Sciatic nerve (tissue), 2 donors: Measurements from ENCODE around the gene PCDHB4. TPM values are rescaled to one million over a fixed set of nuclear protein-coding genes. Genes with fewer than 3 reads are reported as not detected.
"Not testable (repeated sequence)": the region's sequence is repeated elsewhere in the genome, so short reads cannot be mapped to it uniquely, and the experiment has no call there.

Experiments
- ATAC-seq: fragments of 200-7000 bp; cut with Tn5 transposase; one replicate; pipeline ENCODE4 v1.9.1; 2020; ENCODE audit warnings: mild to moderate bottlenecking, moderate library complexity
- DNase-seq: peaks from one replicate; pipeline ENCODE4 v3.0.0-alpha.2; 2020; ENCODE audit warnings: low spot score
- intact Hi-C: fragments of 100-400 bp; cut with DNase I; formaldehyde crosslinking; loops from one replicate; pipeline ENCODE4 v1.14.2; 2022
- total RNA-seq: library from RNA; stranded (reverse); fragmentation: NEBNext Ultra II Directional; extraction: Animal tissue kit (Norgen Biotek cat#: 25700); gene quantifications from one replicate; pipeline ENCODE4 v1.2.1, GENCODE V29; 2021
- donor health status: DM: no; HTN: no; CAD: no.
- donor health status: DM: no; HTN: no; CAD: no.

PCDHB4 gene
- total RNA-seq, 1 donor from 2014 or later = 12.2 TPM

DNA sequence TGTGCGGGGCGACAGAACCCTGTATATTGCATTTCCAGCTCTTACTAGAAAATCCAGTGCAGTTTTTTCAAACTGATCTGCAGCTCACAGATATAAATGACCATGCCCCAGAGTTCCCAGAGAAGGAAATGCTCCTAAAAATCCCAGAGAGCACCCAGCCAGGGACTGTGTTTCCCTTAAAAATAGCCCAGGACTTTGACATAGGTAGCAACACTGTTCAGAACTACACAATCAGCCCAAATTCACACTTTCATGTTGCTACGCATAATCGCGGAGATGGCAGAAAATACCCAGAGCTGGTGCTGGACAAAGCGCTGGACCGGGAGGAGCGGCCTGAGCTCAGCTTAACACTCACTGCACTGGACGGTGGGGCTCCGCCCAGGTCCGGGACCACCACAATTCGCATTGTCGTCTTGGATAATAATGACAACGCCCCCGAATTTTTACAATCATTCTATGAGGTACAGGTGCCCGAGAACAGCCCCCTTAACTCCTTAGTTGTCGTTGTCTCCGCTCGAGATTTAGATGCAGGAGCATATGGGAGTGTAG is 14.2 kb downstream of the PCDHB4 start:
- intact Hi-C loops = no loop called here
- ATAC-seq = no peak
- no peak for DNase-seq

DNA sequence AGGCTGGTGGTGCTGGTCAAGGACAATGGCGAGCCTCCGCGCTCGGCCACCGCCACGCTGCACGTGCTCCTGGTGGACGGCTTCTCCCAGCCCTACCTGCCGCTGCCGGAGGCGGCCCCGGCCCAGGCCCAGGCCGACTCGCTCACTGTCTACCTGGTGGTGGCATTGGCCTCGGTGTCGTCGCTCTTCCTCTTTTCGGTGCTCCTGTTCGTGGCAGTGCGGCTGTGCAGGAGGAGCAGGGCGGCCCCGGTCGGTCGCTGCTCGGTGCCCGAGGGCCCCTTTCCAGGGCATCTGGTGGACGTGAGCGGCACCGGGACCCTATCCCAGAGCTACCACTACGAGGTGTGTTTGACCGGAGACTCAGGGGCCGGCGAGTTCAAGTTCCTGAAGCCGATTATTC is 15.7 kb downstream of the PCDHB4 start:
- ATAC-seq, intact Hi-C loops, DNase-seq: not testable (repeated sequence)

DNA sequence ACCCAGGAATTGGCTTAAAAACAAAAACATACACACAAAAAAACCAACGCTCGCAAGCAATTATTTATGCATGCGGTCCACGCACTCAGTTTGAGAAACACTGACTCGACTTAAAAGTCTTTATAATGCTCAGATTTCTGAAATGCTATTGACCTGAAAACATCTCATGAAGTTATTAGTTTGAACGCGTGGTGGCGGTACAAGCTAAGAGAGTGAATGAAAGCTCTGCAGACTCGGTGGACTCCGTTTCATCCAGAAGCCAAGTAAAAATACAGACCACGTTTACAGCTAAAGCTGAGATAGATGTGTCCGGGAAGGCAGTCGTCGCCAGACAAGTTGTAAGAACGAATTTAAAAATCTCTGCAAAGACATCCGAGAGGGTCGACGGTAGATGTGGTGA is 28.2 kb downstream of the PCDHB4 start, which contains the start of gene PCDHB6:
PCDHB6 (plus strand) TSS at position 246 of the 400 bp plus-strand sequence. CDS start 201 bp downstream, outside the sequence.
- intact Hi-C loops = no loop called here
- DNase-seq (no peak), ATAC-seq (no peak)

DNA sequence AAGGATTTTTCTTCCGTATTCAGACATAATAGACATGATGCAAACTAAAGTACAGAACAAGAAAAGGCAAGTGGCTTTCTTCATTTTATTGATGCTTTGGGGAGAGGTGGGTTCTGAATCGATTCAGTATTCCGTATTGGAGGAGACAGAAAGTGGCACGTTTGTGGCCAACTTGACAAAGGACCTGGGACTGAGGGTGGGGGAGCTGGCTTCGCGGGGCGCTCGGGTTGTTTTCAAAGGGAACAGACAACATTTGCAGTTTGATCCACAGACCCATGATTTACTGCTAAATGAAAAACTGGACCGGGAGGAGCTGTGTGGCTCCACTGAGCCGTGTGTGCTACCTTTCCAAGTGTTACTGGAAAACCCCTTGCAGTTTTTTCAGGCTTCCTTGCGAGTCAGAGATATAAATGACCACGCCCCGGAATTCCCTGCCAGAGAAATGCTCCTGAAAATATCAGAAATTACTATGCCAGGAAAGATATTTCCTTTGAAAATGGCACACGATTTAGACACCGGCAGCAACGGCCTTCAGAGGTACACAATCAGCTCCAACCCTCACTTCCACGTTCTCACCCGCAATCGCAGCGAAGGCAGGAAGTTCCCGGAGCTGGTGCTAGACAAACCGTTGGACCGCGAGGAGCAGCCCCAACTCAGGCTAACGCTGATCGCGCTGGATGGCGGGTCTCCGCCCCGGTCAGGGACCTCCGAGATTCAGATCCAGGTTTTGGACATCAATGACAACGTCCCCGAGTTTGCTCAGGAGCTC is 28.8 kb downstream of the PCDHB4 start:
- DNase-seq (no peak), ATAC-seq (no peak)
- intact Hi-C loops = no loop called here

DNA sequence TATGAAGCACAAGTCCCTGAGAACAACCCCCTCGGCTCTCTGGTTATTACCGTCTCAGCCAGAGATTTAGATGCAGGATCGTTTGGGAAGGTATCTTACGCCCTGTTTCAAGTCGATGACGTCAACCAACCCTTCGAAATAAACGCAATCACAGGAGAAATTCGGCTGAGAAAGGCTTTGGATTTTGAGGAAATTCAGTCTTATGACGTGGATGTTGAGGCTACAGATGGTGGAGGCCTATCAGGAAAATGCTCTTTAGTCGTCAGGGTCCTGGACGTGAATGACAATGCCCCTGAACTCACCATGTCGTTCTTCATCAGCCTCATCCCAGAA is 29.3 kb downstream of the PCDHB4 start:
- ATAC-seq = no peak
- intact Hi-C loops = no loop called here
- DNase-seq = no peak

DNA sequence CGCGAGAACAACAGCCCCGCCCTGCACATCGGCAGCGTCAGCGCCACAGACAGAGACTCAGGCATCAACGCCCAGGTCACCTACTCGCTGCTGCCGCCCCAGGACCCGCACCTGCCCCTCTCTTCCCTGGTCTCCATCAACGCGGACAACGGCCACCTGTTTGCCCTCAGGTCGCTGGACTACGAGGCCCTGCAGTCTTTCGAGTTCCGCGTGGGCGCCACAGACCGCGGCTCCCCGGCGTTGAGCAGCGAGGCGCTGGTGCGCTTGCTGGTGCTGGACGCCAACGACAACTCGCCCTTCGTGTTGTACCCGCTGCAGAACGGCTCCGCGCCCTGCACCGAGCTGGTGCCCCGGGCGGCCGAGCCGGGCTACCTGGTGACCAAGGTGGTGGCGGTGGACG is 30.0 kb downstream of the PCDHB4 start:
- DNase-seq, ATAC-seq, intact Hi-C loops: not testable (repeated sequence)

DNA sequence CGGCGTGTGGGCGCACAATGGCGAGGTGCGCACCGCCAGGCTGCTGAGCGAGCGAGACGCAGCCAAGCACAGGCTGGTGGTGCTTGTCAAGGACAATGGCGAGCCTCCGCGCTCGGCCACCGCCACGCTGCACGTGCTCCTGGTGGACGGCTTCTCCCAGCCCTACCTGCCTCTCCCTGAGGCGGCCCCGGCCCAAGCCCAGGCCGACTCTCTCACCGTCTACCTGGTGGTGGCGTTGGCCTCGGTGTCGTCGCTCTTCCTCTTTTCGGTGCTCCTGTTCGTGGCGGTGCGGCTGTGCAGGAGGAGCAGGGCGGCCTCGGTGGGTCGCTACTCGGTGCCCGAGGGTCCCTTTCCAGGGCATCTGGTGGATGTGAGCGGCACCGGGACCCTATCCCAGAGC is 30.5 kb downstream of the PCDHB4 start:
- ATAC-seq, intact Hi-C loops, DNase-seq: not testable (repeated sequence)

DNA sequence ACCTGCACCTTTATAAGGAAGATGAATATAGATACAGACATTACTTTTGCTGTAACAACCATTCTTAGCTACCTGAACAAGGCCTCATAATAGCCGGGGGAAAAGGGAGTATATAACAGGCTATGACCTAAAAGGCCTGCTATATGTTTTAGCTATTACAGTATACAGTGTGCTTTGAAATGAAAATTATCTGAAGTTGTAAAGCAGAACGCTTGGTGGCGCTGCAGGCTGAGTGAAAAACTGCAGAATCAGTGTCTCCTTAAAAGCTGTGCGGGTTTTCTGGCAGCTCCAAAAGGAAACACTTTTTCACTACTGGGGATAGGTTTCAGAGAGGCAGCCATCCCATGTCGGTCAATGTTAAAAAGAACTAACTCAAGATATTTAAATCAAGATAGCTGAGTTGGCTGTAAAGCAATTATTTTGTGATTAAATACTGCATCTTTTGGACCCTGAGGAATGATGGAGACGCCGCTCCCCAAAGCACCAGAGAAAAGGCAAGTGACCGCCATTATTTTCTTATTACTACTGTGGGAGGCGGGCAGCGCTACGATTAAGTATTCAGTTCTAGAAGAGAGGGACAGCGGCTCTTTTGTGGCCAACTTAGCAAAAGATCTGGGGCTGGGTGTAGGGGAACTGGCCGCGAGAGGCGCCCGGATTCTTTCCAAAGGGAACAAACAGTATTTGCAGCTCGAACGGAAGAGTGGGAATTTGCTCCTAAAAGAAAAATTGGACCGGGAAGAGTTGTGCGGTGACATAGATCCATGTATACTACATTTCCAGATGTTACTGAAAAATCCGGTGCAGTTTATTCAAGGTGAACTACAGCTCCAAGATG is 34.1 kb downstream of the PCDHB4 start:
- ATAC-seq = no peak
- intact Hi-C loops = no loop called here
- DNase-seq = no peak

DNA sequence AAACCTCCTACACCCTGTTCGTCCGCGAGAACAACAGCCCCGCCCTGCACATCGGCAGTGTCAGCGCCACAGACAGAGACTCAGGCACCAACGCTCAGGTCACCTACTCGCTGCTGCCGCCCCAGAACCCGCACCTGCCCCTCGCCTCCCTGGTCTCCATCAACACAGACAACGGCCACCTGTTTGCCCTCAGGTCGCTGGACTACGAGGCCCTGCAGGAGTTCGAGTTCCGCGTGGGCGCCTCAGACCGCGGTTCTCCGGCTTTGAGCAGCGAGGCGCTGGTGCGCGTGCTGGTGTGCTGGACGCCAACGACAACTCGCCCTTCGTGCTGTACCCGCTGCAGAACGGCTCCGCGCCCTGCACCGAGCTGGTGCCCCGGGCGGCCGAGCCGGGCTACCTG is 35.7 kb downstream of the PCDHB4 start:
- not testable (repeated sequence) for DNase-seq

DNA sequence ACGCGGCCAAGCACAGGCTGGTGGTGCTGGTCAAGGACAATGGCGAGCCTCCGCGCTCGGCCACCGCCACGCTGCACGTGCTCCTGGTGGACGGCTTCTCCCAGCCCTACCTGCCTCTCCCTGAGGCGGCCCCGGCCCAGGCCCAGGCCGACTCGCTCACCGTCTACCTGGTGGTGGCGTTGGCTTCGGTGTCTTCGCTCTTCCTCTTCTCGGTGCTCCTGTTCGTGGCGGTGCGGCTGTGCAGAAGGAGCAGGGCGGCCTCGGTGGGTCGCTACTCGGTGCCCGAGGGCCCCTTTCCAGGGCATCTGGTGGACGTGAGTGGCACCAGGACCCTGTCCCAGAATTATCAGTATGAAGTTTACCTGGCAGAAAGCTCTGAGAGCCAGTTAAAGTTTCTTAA is 36.3 kb downstream of the PCDHB4 start:
- DNase-seq, ATAC-seq, intact Hi-C loops: not testable (repeated sequence)

More for the DNA sequence above, 35.7 kb downstream of the PCDHB4 start:
- ATAC-seq, intact Hi-C loops: not testable (repeated sequence)

DNA sequence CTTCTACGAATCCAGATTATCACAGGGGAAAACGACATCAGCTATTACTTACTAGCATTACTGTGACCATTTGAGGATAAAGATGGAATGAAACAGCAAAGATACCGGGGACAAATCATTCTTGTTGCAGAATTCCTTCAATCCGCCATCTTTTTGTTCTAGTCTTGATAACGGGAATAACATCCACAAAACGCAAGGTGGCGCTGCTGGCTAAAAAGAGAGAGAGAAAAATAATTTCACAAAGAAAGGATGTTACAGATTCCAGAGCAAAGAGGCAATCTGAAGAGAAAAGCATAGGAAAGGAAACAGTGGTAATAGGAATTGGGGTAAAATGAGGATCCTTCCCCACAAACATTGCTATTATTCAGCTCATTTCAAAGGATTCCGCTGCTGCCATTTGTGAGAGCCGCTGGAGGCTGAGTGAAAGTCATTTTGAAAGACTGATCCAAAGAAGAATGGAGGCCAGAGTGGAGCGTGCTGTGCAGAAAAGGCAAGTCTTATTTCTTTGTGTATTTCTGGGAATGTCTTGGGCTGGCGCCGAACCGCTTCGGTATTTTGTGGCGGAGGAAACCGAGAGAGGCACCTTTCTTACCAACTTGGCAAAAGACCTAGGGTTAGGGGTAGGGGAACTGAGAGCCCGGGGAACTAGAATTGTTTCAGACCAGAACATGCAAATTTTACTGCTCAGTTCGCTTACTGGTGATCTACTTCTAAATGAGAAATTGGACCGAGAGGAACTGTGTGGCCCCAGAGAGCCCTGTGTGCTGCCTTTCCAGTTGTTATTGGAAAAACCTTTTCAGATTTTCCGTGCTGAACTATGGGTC is 51.0 kb downstream of the PCDHB4 start, which contains the start of gene PCDHB7:
PCDHB7 (plus strand) TSS at position 264 of the 824 bp plus-strand sequence; CDS start at position 456, 192 bp downstream.
- intact Hi-C loops = no loop called here
- DNase-seq (no peak), ATAC-seq (no peak)

DNA sequence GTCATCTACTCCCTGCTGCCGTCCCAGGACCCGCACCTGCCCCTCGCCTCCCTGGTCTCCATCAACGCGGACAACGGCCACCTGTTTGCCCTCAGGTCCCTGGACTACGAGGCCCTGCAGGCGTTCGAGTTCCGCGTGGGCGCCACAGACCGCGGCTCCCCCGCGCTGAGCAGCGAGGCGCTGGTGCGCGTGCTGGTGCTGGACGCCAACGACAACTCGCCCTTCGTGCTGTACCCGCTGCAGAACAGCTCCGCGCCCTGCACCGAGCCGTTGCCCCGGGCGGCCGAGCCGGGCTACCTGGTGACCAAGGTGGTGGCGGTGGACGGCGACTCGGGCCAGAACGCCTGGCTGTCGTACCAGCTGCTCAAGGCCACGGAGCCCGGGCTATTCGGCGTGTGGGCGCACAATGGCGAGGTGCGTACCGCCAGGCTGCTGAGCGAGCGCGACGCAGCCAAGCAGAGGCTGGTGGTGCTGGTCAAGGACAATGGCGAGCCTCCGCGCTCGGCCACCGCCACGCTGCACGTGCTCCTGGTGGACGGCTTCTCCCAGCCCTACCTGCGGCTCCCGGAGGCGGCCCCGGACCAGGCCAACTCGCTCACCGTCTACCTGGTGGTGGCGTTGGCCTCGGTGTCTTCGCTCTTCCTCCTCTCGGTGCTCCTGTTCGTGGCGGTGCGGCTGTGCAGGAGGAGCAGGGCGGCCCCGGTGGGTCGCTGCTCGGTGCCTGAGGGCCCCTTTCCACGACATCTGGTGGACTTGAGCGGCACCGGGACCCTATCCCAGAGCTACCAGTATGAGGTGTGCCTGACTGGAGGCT is 52.9 kb downstream of the PCDHB4 start:
- ATAC-seq, intact Hi-C loops, DNase-seq: not testable (repeated sequence)

Other genes with a start within 250 kb of the PCDHB4 start
- 5.8 TPM for gene PCDHA12, start 246.5 kb upstream of the PCDHB4 start, total RNA-seq
- gene PCDHA13, start 239.7 kb upstream of the PCDHB4 start, total RNA-seq = 0.85 TPM
- gene PCDHAC1, start 195.5 kb upstream of the PCDHB4 start, total RNA-seq = 0.71 TPM
- 2.4 TPM for gene PCDHAC2, start 155.3 kb upstream of the PCDHB4 start, total RNA-seq
- gene PCDHB1, start 70.4 kb upstream of the PCDHB4 start, total RNA-seq = 0.09 TPM
- 3.8 TPM for gene PCDHB2, start 27.2 kb upstream of the PCDHB4 start, total RNA-seq
- gene PCDHB3, start 21.3 kb upstream of the PCDHB4 start, total RNA-seq = 4.5 TPM
- gene PCDHB5, start 13.4 kb downstream of the PCDHB4 start, total RNA-seq = 4.4 TPM
- gene PCDHB6, start 28.2 kb downstream of the PCDHB4 start, total RNA-seq = 2.4 TPM
- 5.0 TPM for gene PCDHB7, start 50.8 kb downstream of the PCDHB4 start, total RNA-seq
- 4.5 TPM for gene PCDHB8, start 56.0 kb downstream of the PCDHB4 start, total RNA-seq
- gene PCDHB16, start 60.6 kb downstream of the PCDHB4 start, total RNA-seq = 9.5 TPM
- 3.7 TPM for gene PCDHB9, start 65.3 kb downstream of the PCDHB4 start, total RNA-seq
- 5.3 TPM for gene PCDHB10, start 70.5 kb downstream of the PCDHB4 start, total RNA-seq
- gene PCDHB11, start 77.8 kb downstream of the PCDHB4 start, total RNA-seq = 9.9 TPM
- 6.6 TPM for gene PCDHB12, start 86.9 kb downstream of the PCDHB4 start, total RNA-seq
- gene PCDHB13, start 92.1 kb downstream of the PCDHB4 start, total RNA-seq = 4.9 TPM
- gene PCDHB14, start 101.5 kb downstream of the PCDHB4 start, total RNA-seq = 5.3 TPM
- 7.3 TPM for gene PCDHB15, start 123.6 kb downstream of the PCDHB4 start, total RNA-seq
- 1.4 TPM for gene SLC25A2, start 182.2 kb downstream of the PCDHB4 start, total RNA-seq
- 84.3 TPM for gene TAF7, start 199.0 kb downstream of the PCDHB4 start, total RNA-seq
- gene PCDHGA1, start 208.7 kb downstream of the PCDHB4 start, total RNA-seq = 1.4 TPM
- 13.5 TPM for gene PCDHGA2, start 216.9 kb downstream of the PCDHB4 start, total RNA-seq
- gene PCDHGA3, start 222.0 kb downstream of the PCDHB4 start, total RNA-seq = 6.7 TPM
- gene PCDHGB1, start 228.3 kb downstream of the PCDHB4 start, total RNA-seq = 7.8 TPM
- gene PCDHGA4, start 233.2 kb downstream of the PCDHB4 start, total RNA-seq = 10.6 TPM
- 10.2 TPM for gene PCDHGB2, start 238.2 kb downstream of the PCDHB4 start, total RNA-seq
- gene PCDHGA5, start 242.3 kb downstream of the PCDHB4 start, total RNA-seq = 8.8 TPM
- 9.7 TPM for gene PCDHGB3, start 248.4 kb downstream of the PCDHB4 start, total RNA-seq